ENCODE measurements around the gene MIA3.
"Not testable (repeated sequence)": the region's sequence is repeated elsewhere in the genome, so short reads cannot be mapped to it uniquely, and the experiment has no call there.

The MIA3 gene

GRCh38 chr1:222623458-222623857 lies 5.6 kb downstream of the MIA3 start:
- DNase-seq: no peak

GRCh38 chr1:222624214-222624613 lies 6.3 kb downstream of the MIA3 start:
- DNase-seq: no peak

GRCh38 chr1:222627232-222627631 lies 9.3 kb downstream of the MIA3 start:
- no peak for DNase-seq

GRCh38 chr1:222629921-222630535 lies 12.1 kb downstream of the MIA3 start:
- no peak for DNase-seq

- DNase-seq: no peak
Observed at GRCh38 chr1:222631611-222632208, 13.8 kb downstream of the MIA3 start.

- DNase-seq: no peak
Observed at GRCh38 chr1:222632749-222633148, 14.9 kb downstream of the MIA3 start.

GRCh38 chr1:222634180-222635013 lies 16.5 kb downstream of the MIA3 start:
- peak; percentile 34 for DNase-seq

- no peak for DNase-seq
Observed at GRCh38 chr1:222641269-222641948, 23.5 kb downstream of the MIA3 start.

GRCh38 chr1:222642468-222642867 lies 24.6 kb downstream of the MIA3 start:
- no peak for DNase-seq

GRCh38 chr1:222643606-222643937 lies 25.7 kb downstream of the MIA3 start:
- no peak for DNase-seq

GRCh38 chr1:222643938-222644635 lies 26.2 kb downstream of the MIA3 start:
- DNase-seq: peak; percentile 94

GRCh38 chr1:222644636-222644980 lies 26.7 kb downstream of the MIA3 start:
- DNase-seq: no peak

- no peak for DNase-seq
Observed at GRCh38 chr1:222652676-222653075, 34.8 kb downstream of the MIA3 start.

GRCh38 chr1:222653178-222653827 lies 35.4 kb downstream of the MIA3 start:
- no peak for DNase-seq

- DNase-seq: peak; percentile 33
Observed at GRCh38 chr1:222654849-222655248, 37.0 kb downstream of the MIA3 start.

GRCh38 chr1:222656391-222657155 lies 38.7 kb downstream of the MIA3 start:
- DNase-seq: no peak

- DNase-seq: no peak
Observed at GRCh38 chr1:222657899-222658298, 40.0 kb downstream of the MIA3 start.

GRCh38 chr1:222663431-222663934 lies 45.6 kb downstream of the MIA3 start:
- DNase-seq: no peak

GRCh38 chr1:222665964-222666363 lies 48.1 kb downstream of the MIA3 start:
- no peak for DNase-seq

- DNase-seq: not testable (repeated sequence)
Observed at GRCh38 chr1:222668184-222668583, 50.3 kb downstream of the MIA3 start.

- DNase-seq: not testable (repeated sequence)
Observed at GRCh38 chr1:222669107-222669506, 51.2 kb downstream of the MIA3 start.

- DNase-seq: no peak
Observed at GRCh38 chr1:222670110-222670509, 52.2 kb downstream of the MIA3 start.

All from stimulated activated CD4-positive, alpha-beta T cell treated with anti-CD3 and anti-CD28 coated beads, Interleukin-12 subunit alpha, Interleukin-12 subunit beta, amount 100 ng/mL, for 4 hours (primary cell).